Heart left ventricle (tissue), 16 donors: ENCODE measurements around the gene PRDX2. TPM values are rescaled to one million over a fixed set of nuclear protein-coding genes. Genes with fewer than 3 reads are reported as not detected.

Experiments
- ATAC-seq, 4 donors: fragments of 200-7000 bp; cut with Tn5 transposase; one replicate each; pipeline ENCODE4 v1.9.1; 2020 to 2022; ENCODE audit warnings: moderate library complexity in 4 of 4, mild to moderate bottlenecking in 3 of 4, moderate number of reproducible peaks in 1 of 4
- DNase-seq, 5 donors: peaks; one replicate each; pipeline ENCODE4 v3.0.0-alpha.2; 2020
- H3K27ac ChIP-seq, 12 donors: fragments of 200-600 bp; sonication (generic) in 4 of 12; one replicate each; pipeline versions ENCODE4 v1.5.0 to v1.8.0; 2016 to 2022; ENCODE audit warnings: mild to moderate bottlenecking in 2 of 12
- H3K27me3 ChIP-seq, 9 donors: fragments of 200-600 bp; sonication (generic) in 2 of 9; one replicate each; pipeline versions ENCODE4 v1.5.1 to v1.8.0; 2016 to 2022; ENCODE audit warnings: mild to moderate bottlenecking in 3 of 9
- H3K36me3 ChIP-seq, 9 donors: fragments of 200-600 bp; sonication (generic) in 2 of 9; one replicate each; pipeline versions ENCODE4 v1.5.0 to v1.8.0; 2018 to 2022; ENCODE audit warnings: mild to moderate bottlenecking in 2 of 9
- H3K4me1 ChIP-seq, 12 donors: fragments of 200-600 bp; sonication (generic) in 4 of 12; one replicate each; pipeline versions ENCODE4 v1.5.0 to v1.8.0; 2016 to 2022; ENCODE audit warnings: mild to moderate bottlenecking in 3 of 12
- H3K4me3 ChIP-seq, 12 donors: fragments of 200-600 bp; sonication (generic) in 4 of 12; one replicate each; pipeline versions ENCODE4 v1.5.0 to v1.8.0; 2017 to 2022; ENCODE audit warnings: mild to moderate bottlenecking in 9 of 12, moderate library complexity in 4 of 12
- H3K9me3 ChIP-seq, 12 donors: fragments of 200-600 bp; sonication (generic) in 4 of 12; one replicate each; pipeline versions ENCODE4 v1.5.0 to v1.8.0; 2016 to 2022; ENCODE audit warnings: mild to moderate bottlenecking in 1 of 12
- CTCF ChIP-seq, 12 donors: fragments of 200-600 bp; sonication (generic) in 4 of 12; IDR thresholded peaks; one replicate each; pipeline versions ENCODE4 v1.5.0 to v1.8.0; 2018 to 2022; ENCODE audit warnings: antibody characterized with exemption in 12 of 12, mild to moderate bottlenecking in 5 of 12
- POLR2A ChIP-seq, 2 donors: fragments of 450-650 bp; IDR thresholded peaks; one replicate each; pipeline ENCODE4 v1.6.1; 2017; ENCODE audit warnings: antibody characterized with exemption in 2 of 2, mild to moderate bottlenecking in 2 of 2, moderate library complexity in 2 of 2
- WGBS, 4 donors: extraction: QIAGEN DNeasy Blood & Tissue Kit in 2 of 4; methylation state at CpG; one replicate each; pipeline versions ENCODE4 v1.1.5 to v1.1.7; 2013 to 2018; 5-methylcytosine and 5-hydroxymethylcytosine counted together
- intact Hi-C, 10 donors: fragments of 100-400 bp; cut with DNase I; formaldehyde crosslinking; loops; one replicate each; pipeline versions ENCODE4 v1.11.1 to v1.14.2; 2022
- polyA plus RNA-seq, 2 donors: library from polyadenylated mRNA; stranded (reverse); fragments of 200-250 nt; gene quantifications; one replicate each; pipeline ENCODE4 v1.2.3, GENCODE V29; 2013
- total RNA-seq, 9 donors: library from RNA; depleted of rRNA in 2 of 9; stranded (reverse); fragments of >200 nt in 2 of 9; fragmentation: NEBNext Ultra II Directional in 3 of 9; extraction: Animal tissue kit (Norgen Biotek cat#: 25700) in 3 of 9; gene quantifications; one replicate each; pipeline versions ENCODE4 v1.1.0 to v1.2.4, GENCODE V29; 2016 to 2023
- donor health status: ischemic (EF 13 %, LVEDD 7.1; RV severe dilation, severe dysfunction).
- donor health status: healthy with polysubstance abuse.
- donor health status: DM: no; HTN: yes; CAD: no.
- donor health status: DM: no; HTN: no; CAD: no.
- donor health status: ischemic (EF 25% LVEDD 6.9; RV normal size, moderate dysfunction).
- donor health status: ischemic (EF 25% LVEDD 5.7; RV mildly dilated, moderate dysfunction).
- donor health status: healthy.
- donor health status: DM: yes; HTN: yes; CAD: no.
- donor health status: ischemic (EF 35%, LVEDD 5.7; RV mildly dilated, moderate dysfunction).
- donor health status: nonischemic (EF 11% LVEDD 7.7; RV severe dilation, severe dysfunction).
- donor health status: DM: yes; HTN: yes; CAD: no.
- donor health status: PGD.
- donor health status: ischemic (EF 29% LVEDD 5.4; RV normal size, mild dysfunction).
- donor health status: nonischemic (EF 23%, LVEDD 6.1; RV moderate dilation, normal function).

Gene PRDX2
- total and polyA plus RNA-seq, 11 donors: 435 to 1,432 (median 645) TPM

- intact Hi-C loops: loop anchor here in 1 of 10 donors (10.0 kb wide), 1 partner anchor 367 kb away; the partner anchor contains the start of genes IER2 and STX10
- no peak for TF ChIP-seq POLR2A (IDR thresholded peaks at IDR 0.05)
- no peak for TF ChIP-seq CTCF (IDR thresholded peaks at IDR 0.05)
- ATAC-seq: no peak
- peak overlapping the region; percentile 95 to 100 (median 99) for H3K27ac ChIP-seq
- H3K9me3 ChIP-seq: no peaks in the 10 kb centered on the region
- no peaks in the 10 kb centered on the region for H3K27me3 ChIP-seq
- peaks cover 0 to 11% (median 0%) of the 10 kb centered on the region in 9 donors for H3K36me3 ChIP-seq
- DNase-seq: no peak
- WGBS, 4 donors: 41 to 51% (median 47%) methylated on average over 4 of the region's 4 CpGs
- H3K4me3 ChIP-seq: peak overlapping the region in 8 of 12 donors; percentile 63 to 99 (median 84)
- H3K4me1 ChIP-seq: peaks cover 7 to 73% (median 63%) of the 10 kb centered on the region in 12 donors
Measured at GRCh38 chr19:12788042-12788681, 13.4 kb downstream of the PRDX2 start.

GRCh38 chr19:12787458-12787857 lies 14.1 kb downstream of the PRDX2 start:
- no peaks in the 10 kb centered on the region for H3K27me3 ChIP-seq
- peaks cover 0 to 4% (median 0%) of the 10 kb centered on the region in 9 donors for H3K36me3 ChIP-seq
- peaks cover 7 to 78% (median 68%) of the 10 kb centered on the region in 12 donors for H3K4me1 ChIP-seq
- WGBS, 4 donors: 78 to 82% (median 81%) methylated on average over 10 of the region's 10 CpGs
- ATAC-seq (no peak), DNase-seq (peak in 1 of 5 donors; percentile 12)
- H3K4me3 ChIP-seq: no peak overlapping the region
- peak overlapping the region; percentile 74 to 100 (median 99) for H3K27ac ChIP-seq
- intact Hi-C loops: loop anchor here in 1 of 10 donors (10.0 kb wide), 1 partner anchor 367 kb away; the partner anchor contains the start of genes IER2 and STX10
- no peaks in the 10 kb centered on the region for H3K9me3 ChIP-seq
- no peak for TF ChIP-seq CTCF (IDR thresholded peaks at IDR 0.05)
- TF ChIP-seq POLR2A (IDR thresholded peaks at IDR 0.05): no peak

GRCh38 chr19:12786952-12787351 lies 14.6 kb downstream of the PRDX2 start:
- Histone ChIP-seq H3K4me3 (no peak overlapping the region), H3K27ac (peak overlapping the region; percentile 74 to 100 (median 99)), H3K4me1 (peaks cover 7 to 83% (median 71%) of the 10 kb centered on the region in 12 donors), H3K27me3 (no peaks in the 10 kb centered on the region), H3K36me3 (no peaks in the 10 kb centered on the region), H3K9me3 (no peaks in the 10 kb centered on the region)
- TF ChIP-seq POLR2A (IDR thresholded peaks at IDR 0.05): no peak
- no peak for TF ChIP-seq CTCF (IDR thresholded peaks at IDR 0.05)
- peak in 1 of 5 donors; percentile 15 for DNase-seq
- 88 to 96% (median 91%) methylated on average over 3 of the region's 3 CpGs for WGBS, 4 donors
- intact Hi-C loops: loop anchor here in 1 of 10 donors (10.0 kb wide), 1 partner anchor 368 kb away; the partner anchor contains the start of genes IER2 and STX10
- ATAC-seq: no peak

GRCh38 chr19:12786141-12786870 lies 15.3 kb downstream of the PRDX2 start:
- intact Hi-C loops: loop anchor here in 1 of 10 donors (10.0 kb wide), 1 partner anchor 368 kb away; the partner anchor contains the start of genes IER2 and STX10
- Histone ChIP-seq H3K9me3 (no peaks in the 10 kb centered on the region), H3K36me3 (no peaks in the 10 kb centered on the region), H3K27ac (peak overlapping the region; percentile 74 to 100 (median 99)), H3K4me3 (peak overlapping the region in 2 of 12 donors; percentile 12 to 58), H3K27me3 (no peaks in the 10 kb centered on the region), H3K4me1 (peaks cover 7 to 89% (median 73%) of the 10 kb centered on the region in 12 donors)
- peak in 2 of 4 donors; percentile 0 to 2 for ATAC-seq
- no peak for TF ChIP-seq CTCF (IDR thresholded peaks at IDR 0.05)
- peak in 1 of 2 donors; percentile 30 for TF ChIP-seq POLR2A (IDR thresholded peaks at IDR 0.05)
- DNase-seq: peak; percentile 70 to 87 (median 75)
- WGBS, 4 donors: 60 to 61% (median 61%) methylated on average over 16 to 18 of the region's 18 CpGs
